NCI-H1436 (cell line): ENCODE measurements around the gene TSC22D4.

Experiments
- DNase-seq: peaks from one replicate; lab custom pipeline; 2025; lab: John Stamatoyannopoulos, UW

Gene TSC22D4

DNA sequence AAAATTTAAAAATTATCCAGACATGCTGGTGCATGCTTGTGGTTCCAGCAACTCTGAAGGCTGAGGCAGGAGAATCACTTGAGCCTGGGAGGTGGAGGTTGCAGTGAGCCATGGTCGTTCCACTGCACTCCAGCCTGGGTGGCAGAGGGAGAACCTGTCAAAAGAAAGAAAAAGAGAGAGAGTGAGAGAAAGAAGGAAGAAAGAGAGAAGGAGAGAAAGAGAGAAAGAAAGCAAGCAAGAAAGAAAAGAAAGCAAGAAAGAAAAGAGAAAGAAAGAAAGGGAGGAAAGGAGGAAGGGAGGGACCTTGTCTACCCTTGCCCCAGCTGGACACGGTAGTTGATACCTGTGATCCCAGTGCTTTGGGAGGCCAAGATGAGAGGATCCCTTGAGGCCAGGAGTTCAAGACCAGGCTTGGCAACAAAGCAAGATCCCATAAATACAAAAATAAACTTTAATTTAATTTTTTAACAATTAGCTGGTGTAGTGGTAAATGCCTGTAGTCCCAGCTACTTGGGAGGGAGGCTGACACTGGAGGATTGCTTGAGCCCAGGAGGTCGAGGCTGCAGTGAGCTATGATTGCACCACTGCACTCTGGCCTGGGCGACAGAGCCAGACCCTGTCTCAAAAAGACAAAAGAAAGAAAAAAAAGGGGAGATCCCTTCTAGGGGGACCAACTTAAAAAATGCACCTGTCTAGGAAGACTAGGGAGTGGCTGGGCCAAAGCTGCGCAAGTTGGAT, 13.9 kb upstream of the TSC22D4 start:
- DNase-seq: no peak

DNA sequence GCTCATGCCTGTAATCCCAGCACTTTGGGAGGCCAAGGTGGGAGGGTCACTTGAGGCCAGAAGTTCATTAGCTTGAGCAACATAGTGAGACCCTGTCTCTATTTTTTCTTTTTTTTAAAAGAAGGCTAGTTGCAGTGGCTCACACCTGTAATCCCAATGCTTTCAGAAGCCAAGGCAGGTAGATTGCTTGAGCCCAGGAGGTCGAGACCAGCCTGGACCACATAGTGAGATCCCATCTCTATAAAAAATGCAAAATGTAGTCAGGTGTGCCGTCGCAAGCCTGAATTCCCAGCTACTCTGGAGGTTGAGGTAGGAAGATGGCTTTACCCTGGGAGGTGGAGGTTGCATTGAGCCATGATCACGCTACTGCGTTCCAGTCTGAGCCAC, 12.2 kb upstream of the TSC22D4 start:
- no peak for DNase-seq

DNA sequence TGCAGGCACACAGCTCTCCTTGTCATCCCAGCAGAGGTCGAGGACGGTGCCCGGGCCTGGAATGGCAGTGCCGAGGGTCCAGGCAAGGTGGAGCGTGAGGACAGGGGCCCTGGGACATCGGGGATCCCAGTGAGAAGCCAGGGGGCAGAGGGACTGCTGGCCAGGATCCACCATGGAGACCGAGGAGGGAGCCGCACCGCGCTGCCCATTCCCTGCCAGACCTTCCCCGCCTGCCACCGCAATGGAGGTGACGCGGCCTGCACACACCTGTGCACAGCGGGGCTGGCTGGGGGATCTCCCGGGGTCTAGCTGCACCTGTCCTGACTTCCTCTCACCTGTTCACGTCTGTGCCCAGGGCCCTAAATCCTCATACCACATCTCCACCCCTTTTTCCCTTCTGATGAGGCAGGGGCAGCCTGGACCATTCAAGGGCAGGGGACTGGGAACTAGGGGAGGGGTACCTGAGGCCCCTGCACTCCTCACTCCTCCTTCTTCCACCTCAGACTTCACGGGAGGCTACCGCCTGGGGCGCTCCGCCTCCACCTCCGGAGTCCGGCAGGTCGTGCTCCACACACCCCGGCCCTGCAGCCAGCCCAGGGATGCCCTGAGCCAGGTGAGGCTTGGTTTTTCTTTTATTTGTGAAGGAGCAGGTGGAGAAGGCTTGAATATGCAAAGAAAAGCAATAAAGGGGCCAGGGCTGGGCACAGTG, 11.6 kb upstream of the TSC22D4 start:
- DNase-seq: no peak

DNA sequence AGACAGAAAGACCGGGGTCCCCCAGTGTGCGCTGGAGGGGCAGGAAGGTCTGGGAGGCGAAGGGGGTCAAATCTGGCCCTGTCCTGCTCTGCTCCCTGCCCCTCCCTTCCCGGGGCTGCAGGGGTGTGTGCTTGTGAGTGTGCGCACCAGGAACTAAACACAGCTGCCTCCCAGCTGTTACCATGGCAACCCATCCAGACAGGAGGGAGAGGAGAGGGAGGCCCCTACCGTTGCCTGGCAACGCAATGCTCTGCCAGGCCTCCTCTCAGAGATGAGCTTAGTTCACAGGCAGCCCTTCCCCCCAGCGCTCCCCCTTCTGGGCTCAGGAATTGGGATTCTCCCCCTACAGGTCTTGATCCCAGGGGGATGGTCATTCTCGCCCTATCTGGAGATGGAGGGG, 10.8 kb upstream of the TSC22D4 start:
- peak; percentile 99 for DNase-seq

DNA sequence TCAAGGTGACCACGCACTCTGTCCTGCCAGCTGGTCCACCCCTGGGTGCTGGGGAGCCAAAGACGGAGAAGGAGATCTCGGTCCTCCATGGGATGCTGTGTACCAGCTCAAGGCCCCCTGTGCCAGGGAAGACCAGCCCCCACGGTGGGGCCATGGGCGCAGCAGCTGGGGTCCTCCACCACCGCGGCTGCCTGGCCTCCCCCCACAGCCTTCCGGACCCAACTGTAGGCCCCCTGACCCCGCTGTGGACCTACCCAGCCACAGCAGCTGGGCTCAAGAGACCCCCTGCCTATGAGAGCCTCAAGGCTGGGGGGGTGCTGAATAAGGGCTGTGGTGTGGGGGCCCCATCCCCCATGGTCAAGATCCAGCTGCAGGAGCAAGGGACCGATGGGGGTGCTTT, 10.1 kb upstream of the TSC22D4 start:
- DNase-seq: no peak

DNA sequence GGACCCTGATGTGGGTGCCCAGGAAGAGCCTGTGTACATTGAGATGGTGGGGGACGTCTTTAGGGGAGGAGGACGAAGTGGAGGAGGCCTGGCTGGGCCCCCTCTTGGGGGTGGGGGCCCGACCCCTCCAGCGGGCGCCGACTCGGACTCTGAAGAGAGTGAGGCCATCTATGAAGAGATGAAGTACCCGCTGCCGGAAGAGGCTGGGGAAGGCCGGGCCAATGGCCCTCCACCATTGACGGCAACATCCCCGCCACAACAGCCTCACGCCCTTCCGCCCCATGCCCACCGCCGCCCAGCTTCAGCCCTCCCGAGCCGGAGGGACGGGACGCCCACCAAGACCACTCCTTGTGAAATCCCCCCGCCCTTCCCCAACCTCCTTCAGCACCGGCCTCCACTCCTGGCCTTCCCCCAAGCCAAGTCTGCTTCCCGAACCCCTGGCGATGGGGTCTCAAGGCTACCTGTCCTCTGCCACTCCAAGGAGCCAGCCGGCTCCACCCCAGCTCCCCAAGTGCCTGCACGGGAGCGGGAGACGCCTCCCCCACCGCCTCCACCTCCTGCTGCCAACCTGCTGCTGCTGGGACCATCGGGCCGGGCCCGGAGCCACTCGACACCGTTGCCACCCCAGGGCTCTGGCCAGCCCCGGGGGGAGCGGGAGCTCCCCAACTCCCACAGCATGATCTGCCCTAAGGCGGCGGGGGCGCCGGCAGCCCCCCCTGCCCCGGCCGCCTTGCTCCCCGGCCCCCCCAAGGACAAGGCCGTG, 9.5 kb upstream of the TSC22D4 start:
- DNase-seq: no peak

DNA sequence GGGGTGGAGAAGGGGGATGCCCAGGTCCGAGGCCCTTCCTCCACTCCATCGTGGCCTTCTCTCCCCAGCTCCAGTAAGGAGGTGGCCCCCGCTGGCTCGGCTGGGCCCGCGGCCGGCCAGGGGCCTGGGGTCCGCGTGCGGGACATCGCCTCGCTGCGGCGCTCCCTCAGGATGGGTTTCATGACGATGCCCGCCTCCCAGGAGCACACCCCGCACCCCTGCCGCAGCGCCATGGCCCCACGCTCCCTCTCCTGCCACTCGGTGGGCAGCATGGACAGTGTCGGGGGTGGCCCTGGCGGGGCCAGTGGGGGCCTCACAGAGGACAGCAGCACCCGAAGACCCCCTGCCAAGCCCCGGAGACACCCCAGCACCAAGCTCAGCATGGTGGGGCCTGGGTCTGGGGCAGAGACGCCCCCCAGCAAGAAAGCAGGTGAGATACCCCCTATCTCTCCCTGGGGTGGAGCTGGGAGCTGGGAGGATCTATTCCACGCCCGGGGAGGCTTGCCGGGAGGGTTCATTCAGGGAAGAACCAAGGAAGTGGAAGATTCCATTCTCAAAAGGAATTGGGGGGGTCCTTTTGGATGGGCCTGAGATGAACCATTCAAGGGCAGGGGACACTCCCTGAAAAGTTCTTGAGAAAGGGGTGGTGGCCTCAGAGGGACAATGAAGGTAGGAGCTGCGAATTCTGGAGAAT, 7.9 kb upstream of the TSC22D4 start:
- no peak for DNase-seq

DNA sequence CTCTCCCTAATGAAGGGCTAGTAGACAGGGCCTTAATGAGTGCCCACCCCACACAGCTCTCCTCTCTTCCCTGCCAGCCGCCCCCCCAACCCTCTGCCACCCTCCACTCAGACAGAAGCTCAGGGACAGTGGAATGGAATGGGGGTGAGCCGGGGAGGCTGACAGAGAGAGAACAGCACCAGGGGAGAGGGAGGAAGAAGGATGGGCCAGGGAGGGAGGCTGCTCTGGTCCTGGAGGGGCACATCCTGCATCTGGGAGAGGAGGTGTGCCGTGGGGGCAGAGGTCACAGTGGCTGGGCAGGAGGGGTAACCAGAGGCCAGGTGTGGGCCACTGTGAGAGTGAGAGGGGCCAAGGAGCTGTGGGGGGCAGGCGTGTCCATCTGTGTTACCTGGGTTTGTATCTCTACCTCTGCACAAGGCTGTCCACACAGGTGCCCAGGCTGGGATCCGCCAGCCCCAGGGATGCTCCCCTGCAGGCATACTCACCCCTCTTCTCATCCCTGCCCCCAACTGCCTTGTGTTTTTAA, 7.2 kb upstream of the TSC22D4 start:
- DNase-seq: no peak

DNA sequence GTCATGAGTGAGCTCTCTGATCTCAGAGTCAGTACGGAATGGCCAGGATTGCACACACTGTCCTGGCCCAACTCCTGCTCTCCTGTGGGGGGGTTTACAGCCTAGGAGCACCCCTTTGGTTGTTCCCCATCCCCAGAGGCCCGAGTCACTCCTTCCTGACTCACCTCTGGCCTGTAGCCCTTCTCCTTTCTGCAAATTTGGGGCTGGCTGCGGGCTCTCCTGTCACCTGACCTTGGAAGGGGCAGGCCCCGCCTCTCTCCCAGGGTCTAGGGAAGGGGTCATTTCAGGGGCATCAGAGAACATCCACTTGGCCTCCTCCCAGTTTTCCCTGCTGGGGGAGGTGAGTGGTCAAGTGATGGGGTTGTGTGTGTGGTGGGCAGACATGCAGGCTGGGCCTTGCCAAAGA, 6.5 kb upstream of the TSC22D4 start:
- DNase-seq: no peak

DNA sequence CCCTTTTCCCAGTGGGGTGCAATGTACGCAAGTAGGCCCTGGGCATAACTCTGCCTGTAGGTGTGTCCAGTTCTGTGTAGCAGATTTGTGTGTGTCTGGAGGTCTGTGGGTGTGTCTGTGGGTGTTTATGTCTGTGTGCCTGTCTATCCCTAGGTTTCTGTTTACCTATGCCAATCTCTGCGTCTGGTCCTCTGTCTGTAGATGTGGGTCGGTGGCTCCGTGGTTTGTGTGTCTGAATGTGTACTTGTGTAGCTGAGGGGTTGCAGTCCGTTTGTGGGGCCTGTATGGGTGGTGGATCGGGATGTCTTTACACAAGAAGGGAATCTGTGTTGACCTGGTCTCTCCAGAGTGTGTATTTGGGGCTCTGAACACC, 5.6 kb upstream of the TSC22D4 start:
- DNase-seq: no peak

DNA sequence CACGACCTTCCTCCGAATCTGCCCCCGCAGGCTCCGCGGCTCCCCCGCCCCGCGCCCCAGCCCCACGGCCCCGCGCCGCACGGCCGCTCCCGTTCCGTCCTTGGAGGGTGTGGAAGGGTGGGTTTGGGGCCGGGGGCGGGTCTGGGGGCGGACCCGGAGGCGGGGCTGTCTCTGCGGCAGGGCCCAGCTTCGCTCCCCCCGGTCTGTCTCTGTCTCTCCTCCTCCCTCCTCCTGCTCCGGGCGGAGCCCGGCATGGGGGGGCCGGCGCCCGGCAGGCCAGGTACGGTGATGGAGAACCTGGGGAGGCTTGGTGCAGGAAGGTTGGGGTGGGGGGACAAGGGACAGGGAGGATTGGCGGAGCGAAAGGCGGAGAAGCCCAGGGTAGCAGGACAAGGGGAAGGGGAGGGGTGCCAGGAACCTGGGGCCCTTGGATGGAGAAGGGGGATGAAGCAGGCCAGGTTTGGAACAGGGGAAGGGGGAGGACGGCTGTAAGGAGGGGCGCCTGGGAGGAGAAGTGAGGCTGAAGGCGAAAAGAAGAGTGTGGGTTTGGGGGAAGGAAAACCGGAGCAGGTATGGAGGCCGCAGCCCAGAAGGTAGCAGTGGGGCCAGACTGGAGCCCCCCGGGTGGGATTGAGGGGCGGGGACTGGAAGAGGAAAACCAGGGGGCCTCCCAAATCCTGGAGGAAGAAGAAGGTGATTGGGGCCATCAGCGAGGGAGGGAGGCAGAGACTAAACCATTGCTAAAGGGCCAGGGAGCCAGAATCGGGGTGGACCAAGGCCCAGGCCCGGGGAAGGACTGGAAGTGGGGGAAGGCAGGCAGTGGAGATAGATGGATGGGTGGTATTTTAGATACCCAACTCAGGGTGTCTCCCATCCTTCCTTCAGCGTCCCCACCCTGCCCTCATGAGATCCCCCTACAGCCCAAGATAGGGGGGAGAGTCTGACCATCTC, 5.0 kb upstream of the TSC22D4 start, which contains the start of gene NYAP1:
TSS of gene NYAP1 (plus strand) at position 206 of the 951 bp plus-strand sequence. CDS start 1,385 bp downstream, outside the sequence.
- peak; percentile 58 for DNase-seq

DNA sequence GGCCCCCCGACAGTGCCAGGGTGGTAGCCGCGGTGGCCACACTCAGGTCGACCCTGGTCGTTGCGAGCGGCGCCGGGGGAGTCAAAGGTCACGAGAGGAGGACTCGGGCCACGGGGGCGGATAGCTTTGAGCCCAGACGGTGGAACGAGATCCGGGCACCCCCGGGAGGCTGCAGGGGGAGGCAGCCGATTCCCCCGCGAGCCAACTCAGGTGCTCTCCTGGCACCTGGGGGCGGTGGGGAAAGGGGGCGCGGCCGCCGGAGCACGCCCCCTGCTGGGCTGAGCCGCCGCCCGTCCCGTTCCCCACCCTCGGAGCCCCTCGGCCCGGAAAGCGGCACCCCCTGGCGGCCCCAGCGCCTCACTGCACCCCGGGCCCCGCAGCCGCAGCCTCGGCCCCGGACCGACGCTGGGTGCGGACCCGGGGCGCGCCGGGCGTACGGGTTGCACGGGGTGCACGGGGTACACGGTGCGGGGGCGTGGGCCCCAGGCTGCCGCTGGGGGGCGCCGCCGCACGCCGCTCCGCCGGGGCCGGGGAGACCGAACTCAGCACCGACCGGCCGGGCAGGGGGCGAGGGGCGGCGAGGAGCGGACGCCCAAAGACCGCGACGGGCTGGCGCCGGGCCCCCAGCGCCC, 4.2 kb upstream of the TSC22D4 start:
- DNase-seq: peak; percentile 67

DNA sequence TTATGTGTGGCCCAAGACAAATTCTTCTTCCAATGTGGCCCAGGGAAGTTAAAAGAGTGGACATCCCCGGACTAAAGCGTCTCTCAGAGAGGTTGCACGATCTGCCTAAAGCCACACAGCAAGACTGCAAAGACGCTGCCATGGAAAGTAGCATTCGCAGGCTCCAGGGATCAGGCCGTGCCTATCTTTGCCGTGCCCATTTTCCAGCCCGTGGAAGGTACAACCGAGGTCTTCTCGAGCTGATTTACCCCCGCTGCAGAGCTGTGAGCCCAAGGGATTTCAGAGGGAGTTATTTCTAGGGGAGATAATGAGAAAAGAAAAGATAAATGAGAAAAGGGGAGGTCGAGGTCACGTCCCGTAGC, 3.7 kb upstream of the TSC22D4 start:
- DNase-seq: no peak

DNA sequence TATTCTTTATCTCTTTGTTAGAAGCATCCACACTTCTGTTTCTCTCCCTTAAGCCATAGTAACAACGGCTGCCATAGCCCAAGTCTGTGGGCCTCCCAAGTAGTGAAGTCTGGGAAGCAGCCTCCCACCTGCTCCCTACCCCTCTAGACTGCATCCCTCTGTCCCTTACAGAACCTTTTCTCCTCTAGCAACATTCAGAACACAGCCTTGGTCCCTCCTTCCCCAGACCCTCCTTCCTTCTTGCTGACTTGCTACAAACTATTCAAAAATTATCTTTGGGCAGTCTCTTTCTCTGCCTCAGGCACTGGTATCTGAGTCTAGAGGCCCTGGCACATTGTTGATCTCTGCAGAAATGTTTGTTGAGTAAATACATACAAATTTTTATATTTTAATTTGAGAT, 2.5 kb upstream of the TSC22D4 start:
- no peak for DNase-seq

DNA sequence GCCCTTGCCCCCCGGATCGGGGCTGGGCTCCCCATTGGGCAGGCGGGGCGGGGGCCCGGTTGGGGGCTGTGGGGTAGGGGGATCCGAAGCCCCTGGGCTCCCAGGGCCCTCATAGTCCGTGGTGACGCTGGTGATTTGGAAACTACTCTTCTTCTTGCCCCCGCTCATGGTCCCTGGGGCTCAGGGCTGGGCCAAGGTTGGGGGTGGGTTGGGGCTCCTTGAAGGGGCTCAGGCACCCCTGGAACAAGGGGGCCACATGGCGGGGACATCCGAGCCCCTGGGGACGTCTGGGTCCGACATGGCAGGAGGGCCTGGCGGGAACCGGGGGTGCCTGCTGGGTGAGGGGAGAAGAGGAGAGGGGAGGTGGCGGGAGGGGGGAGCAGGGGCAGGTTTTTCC, 1.1 kb downstream of the TSC22D4 start:
- DNase-seq: no peak

DNA sequence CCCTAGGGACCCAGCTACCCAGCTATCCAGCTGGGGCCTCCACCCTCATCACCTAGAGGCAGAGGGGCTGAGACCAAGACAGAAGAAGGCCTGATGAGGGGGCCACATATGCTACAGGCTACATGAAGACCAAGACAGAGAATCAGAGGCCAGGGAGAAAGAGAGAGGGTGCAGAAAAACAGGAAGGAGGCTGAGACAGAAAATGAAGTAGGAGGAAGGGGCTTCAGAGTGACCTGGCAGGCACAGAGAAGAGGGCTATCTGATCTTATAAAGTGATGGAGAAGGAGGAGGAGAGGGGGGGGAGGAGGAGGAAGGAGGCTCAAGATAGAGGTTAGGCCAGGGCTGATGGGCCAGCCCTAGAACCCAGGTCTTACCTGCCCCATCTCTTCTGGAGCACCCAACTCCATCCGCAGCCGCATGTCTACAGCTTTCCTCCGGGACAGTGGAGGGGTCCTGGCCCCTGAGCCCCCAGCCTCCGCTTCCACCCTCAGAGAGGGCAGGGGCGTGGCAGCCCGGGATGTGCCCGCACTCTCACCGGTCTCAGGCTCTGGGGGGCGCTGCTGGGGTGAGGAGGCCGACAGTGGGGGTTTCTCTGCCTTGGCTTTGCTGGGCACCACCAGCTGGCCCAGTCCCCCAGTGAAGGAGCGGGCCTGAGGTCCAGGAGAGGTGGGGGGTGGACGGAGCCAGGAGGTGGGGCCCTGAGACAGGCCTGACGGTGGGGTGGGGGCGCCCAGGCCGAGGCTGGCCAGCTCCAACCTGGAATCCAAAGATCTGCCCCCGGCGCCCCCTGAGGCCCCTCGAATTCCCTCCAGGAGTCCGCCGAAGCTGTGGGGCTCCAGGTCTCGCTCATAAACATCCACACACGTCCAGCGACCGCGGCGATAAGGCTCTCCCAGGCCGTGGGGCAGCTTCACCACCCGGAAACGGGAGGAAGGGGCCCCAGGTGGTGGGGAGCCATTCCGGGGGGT, 1.8 kb downstream of the TSC22D4 start:
- no peak for DNase-seq

DNA sequence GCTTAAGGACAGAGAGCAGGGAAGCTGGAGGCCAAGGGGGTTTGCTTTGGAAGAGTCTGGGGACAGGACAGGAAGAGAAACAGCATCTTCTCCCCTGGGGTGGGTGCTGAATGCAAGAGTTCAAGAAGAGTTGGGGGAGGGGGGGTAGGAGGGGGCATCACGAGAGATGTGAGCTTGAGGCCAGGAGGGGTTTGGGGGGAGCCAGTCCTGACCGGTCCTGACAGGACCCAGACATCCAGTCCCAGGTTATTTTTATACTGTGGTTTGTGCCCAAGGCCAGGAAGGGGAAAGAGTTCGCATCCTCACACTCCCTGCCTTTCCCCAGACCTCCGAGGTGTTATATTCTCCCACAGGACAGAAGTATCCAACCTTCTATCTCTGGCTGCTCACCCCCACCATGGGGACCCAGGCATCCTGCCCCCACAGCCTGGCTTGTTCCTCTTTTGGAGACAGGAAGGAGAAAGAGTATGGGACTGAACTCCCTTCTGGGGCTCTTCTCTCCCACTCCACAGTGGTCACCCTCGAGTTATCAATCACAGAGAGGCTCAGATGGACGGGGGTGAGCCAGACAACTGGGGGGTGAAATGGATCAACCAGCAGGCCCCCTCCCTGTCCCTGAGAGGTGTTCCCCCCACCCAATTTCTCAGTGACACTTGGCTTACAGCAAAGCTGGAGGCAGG, 2.8 kb downstream of the TSC22D4 start:
- DNase-seq: no peak

DNA sequence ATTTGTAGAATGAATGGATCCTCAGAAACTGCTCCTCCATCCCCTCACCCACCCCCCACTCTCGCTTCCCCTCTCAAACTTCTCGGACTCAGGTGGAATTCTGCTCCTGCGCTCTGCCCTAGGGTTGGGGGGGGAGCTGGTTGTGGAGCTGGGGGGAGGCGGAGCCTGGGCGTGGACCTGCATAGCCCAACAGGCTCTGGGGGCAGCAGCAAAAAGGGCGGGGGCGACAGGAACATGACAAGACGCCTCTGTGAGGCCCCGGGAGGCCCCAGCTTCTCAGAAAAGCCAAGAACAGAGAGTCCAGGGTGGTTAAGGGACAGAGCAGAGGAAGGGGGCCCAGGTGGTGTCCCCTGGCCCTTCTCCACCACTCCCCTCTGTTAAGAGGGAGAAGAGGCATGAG, 3.5 kb downstream of the TSC22D4 start:
- DNase-seq: no peak
